ENCODE results near the gene GPR34.

DNA sequence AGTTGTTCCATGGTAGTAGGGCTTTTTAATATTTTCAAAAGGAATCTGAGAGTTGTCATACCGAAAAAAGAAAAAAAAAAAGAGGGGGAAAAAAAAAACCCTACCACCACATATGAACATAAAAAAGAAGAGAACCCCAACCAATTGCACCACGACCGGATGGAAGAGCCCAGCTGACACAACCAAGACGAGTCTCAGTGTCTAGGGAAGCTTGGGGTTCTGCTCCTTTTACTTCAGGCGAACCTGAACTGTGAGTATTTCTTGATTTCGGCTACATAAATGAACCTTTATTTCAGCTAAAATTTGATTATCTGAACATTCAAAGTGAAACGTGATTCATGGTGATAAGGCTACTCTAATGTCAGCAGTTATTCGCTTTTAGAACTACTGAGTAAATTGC is at the start of gene GPR34:
- TF ChIP-seq POLR2AphosphoS5 (IDR thresholded peaks at IDR 0.05; ENCODE audit: borderline replicate concordance, low read depth, low read length), result no peak
- no peak for TF ChIP-seq EZH2 (IDR thresholded peaks at IDR 0.05)

Measured in SK-N-MC (cell line).